Loucy (cell line): ENCODE results near the gene PCGF2.
"Not testable (repeated sequence)": the region's sequence is repeated elsewhere in the genome, so short reads cannot be mapped to it uniquely, and the experiment has no call there.

Experiments used
- H2AFZ ChIP-seq: fragments of 200-600 bp; sonication (generic); 2 replicates; pipeline ENCODE4 v1.6.0; 2016; ENCODE audit warnings: antibody characterized with exemption, mild to moderate bottlenecking, low read length, moderate library complexity
- H3F3A ChIP-seq: fragments of 200-600 bp; 2 replicates; pipeline ENCODE4 v1.6.0; 2016; ENCODE audit warnings: antibody characterized with exemption, low read depth, mild to moderate bottlenecking
- H3K27me3 ChIP-seq: fragments of 200-600 bp; sonication (generic); 2 replicates; pipeline ENCODE4 v1.6.1; 2014; ENCODE audit warnings: low read length, mild to moderate bottlenecking; ENCODE audit not compliant: insufficient read depth, poor library complexity, severe bottlenecking
- H3K36me3 ChIP-seq: fragments of 200-600 bp; sonication (generic); 2 replicates; pipeline ENCODE4 v1.6.1; 2016; ENCODE audit warnings: low read length; ENCODE audit not compliant: insufficient read depth
- H3K4me1 ChIP-seq: fragments of 200-600 bp; sonication (generic); 2 replicates; pipeline ENCODE4 v1.5.1; 2014; ENCODE audit warnings: low read length, mild to moderate bottlenecking; ENCODE audit not compliant: insufficient read depth, poor library complexity, severe bottlenecking
- H3K4me2 ChIP-seq: fragments of 200-600 bp; sonication (generic); 2 replicates; pipeline ENCODE4 v1.6.0; 2014; ENCODE audit warnings: antibody characterized with exemption, low read length, low read depth, mild to moderate bottlenecking; ENCODE audit not compliant: poor library complexity, severe bottlenecking
- H3K4me3 ChIP-seq: fragments of 200-600 bp; sonication (generic); 2 replicates; pipeline ENCODE4 v1.5.1; 2014; ENCODE audit warnings: low read length, mild to moderate bottlenecking, mixed read lengths; ENCODE audit not compliant: poor library complexity, severe bottlenecking
- H3K79me2 ChIP-seq: fragments of 200-600 bp; sonication (generic); 2 replicates; pipeline ENCODE4 v1.6.1; 2014; ENCODE audit warnings: low read length; ENCODE audit not compliant: insufficient read depth
- H3K9ac ChIP-seq: fragments of 200-600 bp; sonication (generic); 2 replicates; pipeline ENCODE4 v1.6.0; 2014; ENCODE audit warnings: mild to moderate bottlenecking, low read depth, low read length, moderate library complexity; ENCODE audit not compliant: poor library complexity, severe bottlenecking
- H3K9me2 ChIP-seq: fragments of 200-600 bp; sonication (generic); replicated peaks from 2 replicates; pipeline ENCODE4 v1.6.1; 2016; ENCODE audit warnings: low read depth, low read length, mixed read lengths
- H3K9me3 ChIP-seq: fragments of 200-600 bp; sonication (generic); 2 replicates; pipeline ENCODE4 v1.6.1; 2014; ENCODE audit warnings: mild to moderate bottlenecking, antibody characterized with exemption, low read length, low read depth; ENCODE audit not compliant: insufficient read depth
- H4K20me1 ChIP-seq: fragments of 200-600 bp; sonication (generic); 2 replicates; pipeline ENCODE4 v1.6.0; 2014; ENCODE audit warnings: antibody characterized with exemption, low read length, mild to moderate bottlenecking; ENCODE audit not compliant: insufficient read depth, poor library complexity, severe bottlenecking
- EZH2phosphoT487 ChIP-seq: fragments of 200-600 bp; IDR thresholded peaks from 2 replicates; pipeline ENCODE4 v1.6.1; 2018; ENCODE audit warnings: antibody characterized with exemption, mild to moderate bottlenecking, moderate library complexity, borderline replicate concordance
- TF ChIP-seq, protein P1 (sequence below): fragments of 200-600 bp; sonication (generic); conservative IDR thresholded peaks from 2 replicates; pipeline ENCODE4 v1.5.1; 2014; ENCODE audit warnings: mild to moderate bottlenecking, antibody characterized with exemption, low read length

The PCGF2 gene

DNA sequence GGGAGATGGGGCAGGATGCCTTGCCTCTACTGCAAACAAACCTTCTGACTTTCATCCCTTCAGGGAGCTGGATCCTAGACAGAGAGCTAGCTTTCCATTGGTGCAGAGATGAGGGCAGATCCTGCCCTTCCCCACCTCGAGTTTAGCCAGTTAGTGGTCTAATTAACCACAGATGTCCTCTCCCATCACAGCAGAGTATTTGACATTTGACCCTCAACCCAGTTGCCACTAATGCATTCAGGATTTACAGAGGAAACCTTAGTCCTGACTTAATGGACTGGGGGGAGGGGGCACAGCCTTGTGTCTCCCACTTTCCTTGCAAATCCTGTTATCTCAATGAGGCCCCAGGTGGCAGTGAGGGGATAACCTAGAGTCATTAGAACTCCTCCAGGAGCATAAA is 41.0 kb upstream of the PCGF2 start:
- no peak overlapping the region for H2AFZ ChIP-seq
- H3K4me3 ChIP-seq: no peak overlapping the region
- H3K9ac ChIP-seq: no peak overlapping the region
- no peaks in the 10 kb centered on the region for H3K9me3 ChIP-seq
- peaks cover 29% of the 10 kb centered on the region for H3K79me2 ChIP-seq
- H3F3A ChIP-seq: no peaks in the 10 kb centered on the region
- no peaks in the 10 kb centered on the region for H3K9me2 ChIP-seq
- peaks cover 25% of the 10 kb centered on the region; the same call in 1 of the 2 replicates for H3K36me3 ChIP-seq
- no peak overlapping the region for H3K4me2 ChIP-seq
- H4K20me1 ChIP-seq: peaks cover 4% of the 10 kb centered on the region
- TF ChIP-seq, protein P1, sequence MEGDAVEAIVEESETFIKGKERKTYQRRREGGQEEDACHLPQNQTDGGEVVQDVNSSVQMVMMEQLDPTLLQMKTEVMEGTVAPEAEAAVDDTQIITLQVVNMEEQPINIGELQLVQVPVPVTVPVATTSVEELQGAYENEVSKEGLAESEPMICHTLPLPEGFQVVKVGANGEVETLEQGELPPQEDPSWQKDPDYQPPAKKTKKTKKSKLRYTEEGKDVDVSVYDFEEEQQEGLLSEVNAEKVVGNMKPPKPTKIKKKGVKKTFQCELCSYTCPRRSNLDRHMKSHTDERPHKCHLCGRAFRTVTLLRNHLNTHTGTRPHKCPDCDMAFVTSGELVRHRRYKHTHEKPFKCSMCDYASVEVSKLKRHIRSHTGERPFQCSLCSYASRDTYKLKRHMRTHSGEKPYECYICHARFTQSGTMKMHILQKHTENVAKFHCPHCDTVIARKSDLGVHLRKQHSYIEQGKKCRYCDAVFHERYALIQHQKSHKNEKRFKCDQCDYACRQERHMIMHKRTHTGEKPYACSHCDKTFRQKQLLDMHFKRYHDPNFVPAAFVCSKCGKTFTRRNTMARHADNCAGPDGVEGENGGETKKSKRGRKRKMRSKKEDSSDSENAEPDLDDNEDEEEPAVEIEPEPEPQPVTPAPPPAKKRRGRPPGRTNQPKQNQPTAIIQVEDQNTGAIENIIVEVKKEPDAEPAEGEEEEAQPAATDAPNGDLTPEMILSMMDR: no peak
- TF ChIP-seq EZH2phosphoT487: no peak
- no peaks in the 10 kb centered on the region for H3K4me1 ChIP-seq
- no peaks in the 10 kb centered on the region for H3K27me3 ChIP-seq

DNA sequence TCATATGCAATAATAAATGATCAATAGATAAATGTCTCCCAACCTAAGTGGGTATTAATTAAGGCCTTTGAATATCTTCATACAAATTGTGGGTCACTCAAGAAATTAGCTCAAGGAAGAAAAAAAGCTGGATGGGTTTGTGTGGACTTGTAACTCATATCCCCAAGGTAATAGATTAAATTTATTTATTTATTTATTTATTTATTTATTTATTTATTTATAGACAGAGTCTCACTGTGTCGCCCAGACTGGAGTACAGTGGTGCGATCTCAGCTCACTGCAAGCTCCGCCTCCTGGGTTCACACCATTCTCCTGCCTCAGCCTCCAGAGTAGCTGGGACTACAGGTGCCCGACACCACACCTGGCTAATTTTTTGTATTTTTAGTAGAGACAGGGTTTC is 39.9 kb upstream of the PCGF2 start:
- H3K4me3 ChIP-seq, H3K27me3 ChIP-seq: not testable (repeated sequence)

DNA sequence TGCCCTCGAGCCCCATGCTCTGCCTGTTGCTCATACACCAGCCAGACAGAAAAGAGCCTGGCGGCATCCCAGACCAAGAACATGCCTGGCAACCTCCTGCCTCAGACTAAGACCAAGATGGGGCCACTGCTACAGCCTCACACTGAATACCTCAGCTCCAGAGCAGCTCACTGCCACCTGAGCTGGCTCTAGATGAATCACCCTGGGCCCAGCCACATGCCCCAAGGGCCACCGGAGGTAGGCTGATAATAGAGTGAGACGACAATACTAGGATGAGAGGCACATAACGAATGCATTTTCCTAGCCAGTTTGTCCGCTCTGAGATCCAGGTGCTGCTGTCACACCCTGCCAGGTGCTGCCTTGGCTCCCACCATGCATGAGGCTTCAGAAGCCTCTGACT is 38.2 kb upstream of the PCGF2 start:
- Histone ChIP-seq H2AFZ (no peak overlapping the region), H3K79me2 (peaks cover 10% of the 10 kb centered on the region; the same call in 1 of the 2 replicates), H3K9me3 (no peaks in the 10 kb centered on the region), H3K4me2 (no peak overlapping the region), H3K4me1 (peaks cover 8% of the 10 kb centered on the region), H3K4me3 (no peak overlapping the region), H4K20me1 (no peaks in the 10 kb centered on the region), H3K27me3 (no peaks in the 10 kb centered on the region), H3K9me2 (no peaks in the 10 kb centered on the region), H3F3A (no peaks in the 10 kb centered on the region), H3K36me3 (peaks cover 49% of the 10 kb centered on the region; the same call in 1 of the 2 replicates), H3K9ac (no peak overlapping the region)
- TF ChIP-seq, protein P1: no peak
- no peak for TF ChIP-seq EZH2phosphoT487

More for the DNA sequence above, 39.9 kb upstream of the PCGF2 start:
- H3K4me1 ChIP-seq, H3F3A ChIP-seq, H2AFZ ChIP-seq, H3K9me3 ChIP-seq, H4K20me1 ChIP-seq, H3K9ac ChIP-seq, H3K9me2 ChIP-seq, H3K4me2 ChIP-seq: not testable (repeated sequence)
- Histone ChIP-seq H3K36me3 (peaks cover 36% of the 10 kb centered on the region; the same call in 1 of the 2 replicates), H3K79me2 (peaks cover 18% of the 10 kb centered on the region; the same call in 1 of the 2 replicates)

DNA sequence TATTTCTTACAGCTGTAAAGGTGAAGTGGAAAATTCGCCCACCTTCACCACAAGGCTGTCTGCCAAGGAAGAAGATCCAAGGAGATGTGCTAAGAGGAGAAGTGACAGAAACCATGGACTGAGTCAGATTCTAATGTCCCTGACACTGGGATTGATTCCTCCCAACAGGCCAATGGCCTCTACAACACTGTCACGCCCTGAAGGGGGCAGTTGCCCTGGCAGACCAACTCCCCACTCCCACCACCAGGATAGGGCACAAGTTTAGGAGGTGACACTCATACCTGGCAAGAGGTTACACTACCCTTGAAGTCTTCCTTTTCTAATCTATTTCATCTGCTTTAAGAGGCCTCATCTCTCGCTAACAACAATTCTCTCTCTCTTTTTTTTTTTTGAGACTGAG is 35.1 kb upstream of the PCGF2 start:
- no peaks in the 10 kb centered on the region for H3K9me2 ChIP-seq
- peaks cover 80% of the 10 kb centered on the region; the same call in 1 of the 2 replicates for H3K36me3 ChIP-seq
- H3K9me3 ChIP-seq: no peaks in the 10 kb centered on the region
- no peaks in the 10 kb centered on the region for H3K79me2 ChIP-seq
- peaks cover 8% of the 10 kb centered on the region for H3K4me1 ChIP-seq
- no peaks in the 10 kb centered on the region for H3K27me3 ChIP-seq
- H3F3A ChIP-seq: no peaks in the 10 kb centered on the region
- no peak overlapping the region for H2AFZ ChIP-seq
- no peak overlapping the region for H3K4me2 ChIP-seq
- H3K4me3 ChIP-seq: no peak overlapping the region
- no peak overlapping the region for H3K9ac ChIP-seq
- no peaks in the 10 kb centered on the region for H4K20me1 ChIP-seq
- TF ChIP-seq, protein P1: no peak
- no peak for TF ChIP-seq EZH2phosphoT487
